ENCODE results near the gene UBQLN4.

DNA sequence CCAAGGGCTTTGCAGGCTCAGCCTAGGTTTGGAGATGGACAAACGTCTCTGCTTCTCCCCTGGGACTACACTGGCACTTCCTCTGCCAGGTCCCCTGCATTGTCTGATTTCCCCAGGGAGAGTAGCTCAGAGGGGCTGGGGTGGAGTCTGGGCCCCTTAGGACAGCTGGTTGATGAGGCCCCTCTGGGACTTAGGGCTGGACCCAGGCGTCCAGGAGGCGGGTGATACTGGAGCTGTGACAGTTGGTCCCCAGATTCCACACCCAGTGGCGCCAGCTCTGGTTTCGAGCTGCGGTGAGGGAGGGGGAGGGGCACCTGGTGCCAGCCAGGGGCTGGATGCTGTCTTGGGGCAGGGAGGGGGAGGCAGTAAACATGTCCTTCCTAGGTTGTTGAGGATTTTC lies 36.1 kb upstream of the UBQLN4 start:
- TF ChIP-seq, protein P1, sequence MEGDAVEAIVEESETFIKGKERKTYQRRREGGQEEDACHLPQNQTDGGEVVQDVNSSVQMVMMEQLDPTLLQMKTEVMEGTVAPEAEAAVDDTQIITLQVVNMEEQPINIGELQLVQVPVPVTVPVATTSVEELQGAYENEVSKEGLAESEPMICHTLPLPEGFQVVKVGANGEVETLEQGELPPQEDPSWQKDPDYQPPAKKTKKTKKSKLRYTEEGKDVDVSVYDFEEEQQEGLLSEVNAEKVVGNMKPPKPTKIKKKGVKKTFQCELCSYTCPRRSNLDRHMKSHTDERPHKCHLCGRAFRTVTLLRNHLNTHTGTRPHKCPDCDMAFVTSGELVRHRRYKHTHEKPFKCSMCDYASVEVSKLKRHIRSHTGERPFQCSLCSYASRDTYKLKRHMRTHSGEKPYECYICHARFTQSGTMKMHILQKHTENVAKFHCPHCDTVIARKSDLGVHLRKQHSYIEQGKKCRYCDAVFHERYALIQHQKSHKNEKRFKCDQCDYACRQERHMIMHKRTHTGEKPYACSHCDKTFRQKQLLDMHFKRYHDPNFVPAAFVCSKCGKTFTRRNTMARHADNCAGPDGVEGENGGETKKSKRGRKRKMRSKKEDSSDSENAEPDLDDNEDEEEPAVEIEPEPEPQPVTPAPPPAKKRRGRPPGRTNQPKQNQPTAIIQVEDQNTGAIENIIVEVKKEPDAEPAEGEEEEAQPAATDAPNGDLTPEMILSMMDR (conservative IDR thresholded peaks at IDR 0.05; ENCODE audit: low read depth, low read length), result no peak
- no peak for TF ChIP-seq EZH2 (IDR thresholded peaks at IDR 0.05; ENCODE audit: borderline replicate concordance, low read depth, low read length, poor library complexity, severe bottlenecking)

Measured in A673 (cell line).